Measurements from ENCODE around the gene CCDC88A.
A peak's percentile ranks its signal among the peaks of the same experiment; 100 is the strongest.
"Not testable (repeated sequence)": the region's sequence is repeated elsewhere in the genome, so short reads cannot be mapped to it uniquely, and the experiment has no call there.

The CCDC88A gene, protein sequence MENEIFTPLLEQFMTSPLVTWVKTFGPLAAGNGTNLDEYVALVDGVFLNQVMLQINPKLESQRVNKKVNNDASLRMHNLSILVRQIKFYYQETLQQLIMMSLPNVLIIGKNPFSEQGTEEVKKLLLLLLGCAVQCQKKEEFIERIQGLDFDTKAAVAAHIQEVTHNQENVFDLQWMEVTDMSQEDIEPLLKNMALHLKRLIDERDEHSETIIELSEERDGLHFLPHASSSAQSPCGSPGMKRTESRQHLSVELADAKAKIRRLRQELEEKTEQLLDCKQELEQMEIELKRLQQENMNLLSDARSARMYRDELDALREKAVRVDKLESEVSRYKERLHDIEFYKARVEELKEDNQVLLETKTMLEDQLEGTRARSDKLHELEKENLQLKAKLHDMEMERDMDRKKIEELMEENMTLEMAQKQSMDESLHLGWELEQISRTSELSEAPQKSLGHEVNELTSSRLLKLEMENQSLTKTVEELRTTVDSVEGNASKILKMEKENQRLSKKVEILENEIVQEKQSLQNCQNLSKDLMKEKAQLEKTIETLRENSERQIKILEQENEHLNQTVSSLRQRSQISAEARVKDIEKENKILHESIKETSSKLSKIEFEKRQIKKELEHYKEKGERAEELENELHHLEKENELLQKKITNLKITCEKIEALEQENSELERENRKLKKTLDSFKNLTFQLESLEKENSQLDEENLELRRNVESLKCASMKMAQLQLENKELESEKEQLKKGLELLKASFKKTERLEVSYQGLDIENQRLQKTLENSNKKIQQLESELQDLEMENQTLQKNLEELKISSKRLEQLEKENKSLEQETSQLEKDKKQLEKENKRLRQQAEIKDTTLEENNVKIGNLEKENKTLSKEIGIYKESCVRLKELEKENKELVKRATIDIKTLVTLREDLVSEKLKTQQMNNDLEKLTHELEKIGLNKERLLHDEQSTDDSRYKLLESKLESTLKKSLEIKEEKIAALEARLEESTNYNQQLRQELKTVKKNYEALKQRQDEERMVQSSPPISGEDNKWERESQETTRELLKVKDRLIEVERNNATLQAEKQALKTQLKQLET (N-terminal part only)

DNA sequence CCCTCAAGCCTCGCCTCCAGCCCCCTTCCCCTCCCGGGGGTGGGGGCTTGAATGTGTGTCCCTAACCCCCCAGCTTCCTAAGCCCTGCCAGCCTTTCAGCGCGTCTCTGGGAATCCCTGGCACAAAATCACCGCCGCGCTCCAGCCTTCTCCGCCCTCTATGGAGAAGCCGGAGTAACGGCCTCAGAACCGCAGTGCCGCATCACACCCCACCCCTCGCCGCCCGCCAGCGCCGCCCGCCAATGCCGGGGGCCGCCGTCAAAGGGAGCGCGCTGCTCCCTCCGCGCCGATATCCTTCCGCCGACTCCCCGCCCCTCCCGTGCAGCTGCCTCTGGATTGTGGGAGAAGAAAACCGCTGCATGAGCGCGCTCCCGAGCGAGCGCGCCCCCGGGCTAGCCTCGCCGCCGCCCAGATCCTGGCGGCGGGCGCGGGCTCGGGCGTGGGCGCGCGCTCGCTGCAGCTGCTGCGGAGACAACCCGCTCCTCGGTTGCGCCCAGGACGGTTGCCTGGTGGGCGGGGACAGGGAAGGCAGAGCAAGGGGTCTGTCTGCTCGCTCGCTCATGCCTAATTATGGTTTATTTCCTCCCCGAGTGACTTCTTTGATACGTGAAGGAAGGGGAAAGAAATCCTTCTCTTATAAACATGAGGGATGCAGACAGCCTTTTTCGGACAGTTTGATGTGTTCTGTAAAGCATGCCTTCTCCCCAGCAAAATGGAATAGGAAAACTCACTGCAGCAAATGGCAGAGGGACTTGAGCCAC is at the start of gene CCDC88A:
CCDC88A (minus strand) TSS at position 178 of the 760 bp plus-strand sequence. CDS start 777 bp downstream, outside the sequence.
- H3K36me3 ChIP-seq (ENCODE audit: control insufficient read depth in 5 of 5, insufficient read depth in 5 of 5, low read length in 5 of 5) = no peaks in the 10 kb centered on the region
- H3K4me1 ChIP-seq (ENCODE audit: control insufficient read depth in 5 of 5, insufficient read depth in 5 of 5, low read length in 5 of 5) = peaks cover 0 to 28% (median 26%) of the 10 kb centered on the region in 5 donors
- peak within 1 kb of the TSS; percentile 91 for H3K27ac ChIP-seq (ENCODE audit: low read depth, low read length)
- no peaks in the 10 kb centered on the region for H3K27me3 ChIP-seq (ENCODE audit: control insufficient read depth in 5 of 5, insufficient read depth in 4 of 5, low read length in 5 of 5)
- peak within 1 kb of the TSS; percentile 75 to 91 (median 87) for H3K9ac ChIP-seq (ENCODE audit: low read length in 5 of 5)
- peak within 1 kb of the TSS; percentile 87 to 97 (median 96) for H3K4me3 ChIP-seq (ENCODE audit: low read depth in 1 of 5, low read length in 5 of 5)
- H3K9me3 ChIP-seq (ENCODE audit: control insufficient read depth in 5 of 5, low read length in 5 of 5) = no peaks in the 10 kb centered on the region

DNA sequence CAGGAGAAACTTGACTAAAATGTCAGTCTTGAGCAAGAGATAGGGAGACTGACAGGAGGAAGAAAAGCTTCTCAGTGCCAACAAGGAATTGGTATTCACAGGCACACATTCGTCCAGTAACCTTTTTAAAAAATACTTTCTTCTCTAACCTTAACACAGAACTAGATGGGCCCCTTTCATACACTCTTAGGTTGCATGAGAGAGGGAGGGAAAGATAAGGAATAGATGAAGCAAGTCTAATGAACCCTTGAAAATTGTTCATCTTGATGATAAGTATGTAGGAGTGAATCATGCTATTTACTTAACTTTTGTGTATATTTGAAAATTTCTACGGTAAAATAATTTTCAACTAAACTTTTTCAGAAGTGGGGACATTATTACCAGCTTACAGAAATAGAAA is 42.0 kb upstream of the CCDC88A start:
- H3K27me3 ChIP-seq (ENCODE audit: control insufficient read depth in 5 of 5, insufficient read depth in 4 of 5, low read length in 5 of 5) = no peaks in the 10 kb centered on the region
- no peaks in the 10 kb centered on the region for H3K36me3 ChIP-seq (ENCODE audit: control insufficient read depth in 5 of 5, insufficient read depth in 5 of 5, low read length in 5 of 5)
- H3K4me1 ChIP-seq (ENCODE audit: control insufficient read depth in 5 of 5, insufficient read depth in 5 of 5, low read length in 5 of 5) = no peaks in the 10 kb centered on the region
- H3K4me3 ChIP-seq (ENCODE audit: low read depth in 1 of 5, low read length in 5 of 5) = no peak overlapping the region
- peaks cover 0 to 4% (median 0%) of the 10 kb centered on the region in 5 donors for H3K9me3 ChIP-seq (ENCODE audit: control insufficient read depth in 5 of 5, low read length in 5 of 5)
- no peak overlapping the region for H3K27ac ChIP-seq (ENCODE audit: low read depth, low read length)
- no peak overlapping the region for H3K9ac ChIP-seq (ENCODE audit: low read length in 5 of 5)

DNA sequence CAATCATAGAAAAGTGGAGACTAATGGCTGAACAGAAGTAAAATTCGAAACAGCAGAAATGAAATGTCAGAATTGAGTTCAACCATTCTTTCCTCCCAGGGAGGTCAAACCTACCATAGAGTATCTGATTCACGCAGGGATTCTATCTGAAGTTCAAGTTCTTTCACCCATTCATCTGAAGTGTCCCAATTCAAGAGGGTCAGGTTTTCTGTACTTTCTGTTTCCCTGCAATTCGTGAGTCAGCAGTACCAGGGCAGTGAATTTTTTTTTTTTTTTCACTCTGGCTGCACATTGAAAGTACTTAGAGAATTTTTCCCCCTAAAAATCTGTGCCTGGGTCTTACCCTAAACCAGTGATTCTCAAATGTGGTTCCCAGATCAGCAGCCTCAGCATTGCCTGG is 40.9 kb upstream of the CCDC88A start:
- H3K36me3 ChIP-seq (ENCODE audit: control insufficient read depth in 5 of 5, insufficient read depth in 5 of 5, low read length in 5 of 5) = no peaks in the 10 kb centered on the region
- no peak overlapping the region for H3K27ac ChIP-seq (ENCODE audit: low read depth, low read length)
- H3K27me3 ChIP-seq (ENCODE audit: control insufficient read depth in 5 of 5, insufficient read depth in 4 of 5, low read length in 5 of 5) = no peaks in the 10 kb centered on the region
- H3K4me1 ChIP-seq (ENCODE audit: control insufficient read depth in 5 of 5, insufficient read depth in 5 of 5, low read length in 5 of 5) = no peaks in the 10 kb centered on the region
- no peak overlapping the region for H3K4me3 ChIP-seq (ENCODE audit: low read depth in 1 of 5, low read length in 5 of 5)
- peaks cover 0 to 4% (median 0%) of the 10 kb centered on the region in 5 donors for H3K9me3 ChIP-seq (ENCODE audit: control insufficient read depth in 5 of 5, low read length in 5 of 5)
- no peak overlapping the region for H3K9ac ChIP-seq (ENCODE audit: low read length in 5 of 5)

DNA sequence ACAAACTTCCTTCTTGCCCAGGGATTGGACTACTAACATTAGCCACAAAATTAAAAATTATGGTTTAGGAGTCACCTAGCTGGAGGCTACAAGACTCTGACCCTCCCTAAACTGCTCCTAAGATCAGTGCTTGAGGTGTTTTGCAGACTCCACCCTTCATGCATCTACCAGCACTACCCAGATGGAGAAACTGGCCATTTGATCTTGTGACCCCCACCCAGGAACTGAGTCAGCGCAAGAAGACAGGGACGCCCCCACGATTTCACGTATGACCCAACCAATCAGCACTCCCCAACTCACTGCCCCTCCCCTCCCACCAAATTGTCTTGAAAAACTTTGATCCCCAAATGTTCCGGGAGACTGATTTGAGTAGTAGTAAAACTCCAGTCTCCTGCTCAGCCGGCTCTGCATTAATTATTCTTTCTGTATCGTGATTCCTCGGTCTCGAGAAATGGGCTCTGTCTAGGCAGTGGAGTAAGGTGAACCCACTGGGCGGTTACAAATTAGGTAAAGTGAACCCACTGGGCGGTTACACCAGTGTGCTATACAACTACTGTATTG is 40.1 kb upstream of the CCDC88A start:
- Histone ChIP-seq H3K36me3 (ENCODE audit: control insufficient read depth in 5 of 5, insufficient read depth in 5 of 5, low read length in 5 of 5) (no peaks in the 10 kb centered on the region), H3K4me3 (ENCODE audit: low read depth in 1 of 5, low read length in 5 of 5) (no peak overlapping the region), H3K9ac (ENCODE audit: low read length in 5 of 5) (no peak overlapping the region), H3K9me3 (ENCODE audit: control insufficient read depth in 5 of 5, low read length in 5 of 5) (peaks cover 0 to 4% (median 0%) of the 10 kb centered on the region in 5 donors), H3K27ac (ENCODE audit: low read depth, low read length) (no peak overlapping the region), H3K4me1 (ENCODE audit: control insufficient read depth in 5 of 5, insufficient read depth in 5 of 5, low read length in 5 of 5) (no peaks in the 10 kb centered on the region), H3K27me3 (ENCODE audit: control insufficient read depth in 5 of 5, insufficient read depth in 4 of 5, low read length in 5 of 5) (no peaks in the 10 kb centered on the region)

DNA sequence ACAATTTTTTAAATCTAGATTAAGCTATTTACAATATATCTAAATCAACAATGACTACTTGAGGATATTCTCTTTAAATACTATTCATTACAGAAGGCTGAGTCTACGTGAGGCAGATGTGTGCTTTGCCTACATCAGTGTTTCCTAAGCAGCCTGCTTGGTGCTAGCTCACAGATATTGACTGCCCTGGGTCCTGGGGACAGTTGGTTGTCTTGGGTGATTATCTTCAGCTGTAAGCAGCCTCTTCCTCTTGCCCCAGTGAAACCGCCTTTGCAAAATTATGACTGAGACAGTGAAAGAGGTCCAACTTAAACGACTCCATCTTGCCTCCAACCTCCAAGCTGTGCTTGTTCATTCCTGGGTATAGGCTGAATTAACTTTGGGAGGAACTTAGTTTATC is 39.6 kb upstream of the CCDC88A start:
- no peaks in the 10 kb centered on the region for H3K4me1 ChIP-seq (ENCODE audit: control insufficient read depth in 5 of 5, insufficient read depth in 5 of 5, low read length in 5 of 5)
- H3K9ac ChIP-seq (ENCODE audit: low read length in 5 of 5) = no peak overlapping the region
- H3K9me3 ChIP-seq (ENCODE audit: control insufficient read depth in 5 of 5, low read length in 5 of 5) = peaks cover 0 to 4% (median 0%) of the 10 kb centered on the region in 5 donors

DNA sequence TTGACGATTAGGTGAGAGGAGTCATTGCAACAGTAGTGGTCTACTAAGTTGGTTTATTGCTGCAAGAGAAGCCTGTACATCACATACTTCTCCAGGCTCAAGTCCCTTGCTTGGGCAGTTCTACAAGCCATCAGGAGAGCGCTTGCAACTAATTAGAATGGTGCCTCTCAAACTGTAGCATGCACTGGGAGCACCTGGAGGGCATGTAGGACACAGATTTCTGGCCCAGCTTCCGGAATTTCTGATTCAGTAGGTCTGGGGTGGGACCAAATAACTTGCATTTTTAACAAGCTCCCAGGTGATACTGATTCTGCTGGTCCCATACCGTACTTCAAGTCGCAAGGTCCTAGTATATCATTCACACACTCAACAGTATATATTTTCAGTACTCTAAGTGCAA is 34.5 kb upstream of the CCDC88A start:
- Histone ChIP-seq H3K27me3 (ENCODE audit: control insufficient read depth in 5 of 5, insufficient read depth in 4 of 5, low read length in 5 of 5) (no peaks in the 10 kb centered on the region), H3K36me3 (ENCODE audit: control insufficient read depth in 5 of 5, insufficient read depth in 5 of 5, low read length in 5 of 5) (no peaks in the 10 kb centered on the region), H3K27ac (ENCODE audit: low read depth, low read length) (no peak overlapping the region), H3K9ac (ENCODE audit: low read length in 5 of 5) (no peak overlapping the region), H3K9me3 (ENCODE audit: control insufficient read depth in 5 of 5, low read length in 5 of 5) (no peaks in the 10 kb centered on the region), H3K4me1 (ENCODE audit: control insufficient read depth in 5 of 5, insufficient read depth in 5 of 5, low read length in 5 of 5) (no peaks in the 10 kb centered on the region), H3K4me3 (ENCODE audit: low read depth in 1 of 5, low read length in 5 of 5) (no peak overlapping the region)

More for the DNA sequence above, 39.6 kb upstream of the CCDC88A start:
- H3K36me3 ChIP-seq (ENCODE audit: control insufficient read depth in 5 of 5, insufficient read depth in 5 of 5, low read length in 5 of 5) = no peaks in the 10 kb centered on the region
- H3K4me3 ChIP-seq (ENCODE audit: low read depth in 1 of 5, low read length in 5 of 5) = no peak overlapping the region
- no peaks in the 10 kb centered on the region for H3K27me3 ChIP-seq (ENCODE audit: control insufficient read depth in 5 of 5, insufficient read depth in 4 of 5, low read length in 5 of 5)
- no peak overlapping the region for H3K27ac ChIP-seq (ENCODE audit: low read depth, low read length)

DNA sequence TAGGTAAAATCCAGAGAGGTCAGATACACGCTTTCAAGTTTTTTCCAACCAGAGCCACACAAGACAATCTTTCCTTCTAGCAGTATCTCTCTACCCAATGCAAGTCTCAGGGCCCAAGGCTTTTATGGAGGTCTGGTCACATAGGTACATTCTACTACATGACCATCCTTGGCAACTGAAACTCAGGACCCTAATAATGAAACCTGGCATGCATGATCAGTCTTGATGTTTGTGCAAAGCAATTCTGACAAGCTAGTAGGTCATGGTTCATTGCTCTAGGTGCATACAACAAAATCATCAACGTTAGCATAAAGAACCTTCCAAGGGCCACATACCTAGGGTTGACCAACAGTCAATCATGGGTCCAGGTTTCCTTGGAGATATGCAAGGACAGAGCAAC is 33.2 kb upstream of the CCDC88A start:
- H3K9me3 ChIP-seq (ENCODE audit: control insufficient read depth in 5 of 5, low read length in 5 of 5) = no peaks in the 10 kb centered on the region
- H3K4me1 ChIP-seq (ENCODE audit: control insufficient read depth in 5 of 5, insufficient read depth in 5 of 5, low read length in 5 of 5) = no peaks in the 10 kb centered on the region
- H3K36me3 ChIP-seq (ENCODE audit: control insufficient read depth in 5 of 5, insufficient read depth in 5 of 5, low read length in 5 of 5) = no peaks in the 10 kb centered on the region

DNA sequence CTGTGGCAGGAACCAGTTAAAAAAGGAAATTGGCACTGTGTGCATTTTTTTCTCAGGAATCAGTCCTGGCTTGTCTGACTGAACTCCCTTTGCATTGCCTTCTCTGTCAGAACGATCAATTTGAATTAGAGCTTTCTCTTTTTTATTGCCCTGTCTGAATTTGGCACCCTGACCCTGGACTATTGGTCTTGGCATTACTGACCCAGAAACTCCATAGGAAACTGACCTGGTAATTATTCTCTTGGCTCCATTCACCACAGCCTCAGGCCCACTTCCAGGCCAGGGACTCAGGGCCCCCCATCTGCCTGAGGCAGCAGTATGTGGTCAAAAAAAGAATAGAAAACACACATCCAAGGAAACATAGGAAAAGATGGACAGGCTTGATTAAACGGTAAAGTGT is 32.0 kb upstream of the CCDC88A start:
- Histone ChIP-seq H3K4me1 (ENCODE audit: control insufficient read depth in 5 of 5, insufficient read depth in 5 of 5, low read length in 5 of 5) (no peaks in the 10 kb centered on the region), H3K36me3 (ENCODE audit: control insufficient read depth in 5 of 5, insufficient read depth in 5 of 5, low read length in 5 of 5) (no peaks in the 10 kb centered on the region), H3K27me3 (ENCODE audit: control insufficient read depth in 5 of 5, insufficient read depth in 4 of 5, low read length in 5 of 5) (no peaks in the 10 kb centered on the region), H3K27ac (ENCODE audit: low read depth, low read length) (no peak overlapping the region), H3K9ac (ENCODE audit: low read length in 5 of 5) (no peak overlapping the region), H3K4me3 (ENCODE audit: low read depth in 1 of 5, low read length in 5 of 5) (no peak overlapping the region), H3K9me3 (ENCODE audit: control insufficient read depth in 5 of 5, low read length in 5 of 5) (no peaks in the 10 kb centered on the region)

More for the DNA sequence above, 33.2 kb upstream of the CCDC88A start:
- H3K4me3 ChIP-seq (ENCODE audit: low read depth in 1 of 5, low read length in 5 of 5) = no peak overlapping the region
- no peaks in the 10 kb centered on the region for H3K27me3 ChIP-seq (ENCODE audit: control insufficient read depth in 5 of 5, insufficient read depth in 4 of 5, low read length in 5 of 5)
- H3K27ac ChIP-seq (ENCODE audit: low read depth, low read length) = no peak overlapping the region
- H3K9ac ChIP-seq (ENCODE audit: low read length in 5 of 5) = no peak overlapping the region

DNA sequence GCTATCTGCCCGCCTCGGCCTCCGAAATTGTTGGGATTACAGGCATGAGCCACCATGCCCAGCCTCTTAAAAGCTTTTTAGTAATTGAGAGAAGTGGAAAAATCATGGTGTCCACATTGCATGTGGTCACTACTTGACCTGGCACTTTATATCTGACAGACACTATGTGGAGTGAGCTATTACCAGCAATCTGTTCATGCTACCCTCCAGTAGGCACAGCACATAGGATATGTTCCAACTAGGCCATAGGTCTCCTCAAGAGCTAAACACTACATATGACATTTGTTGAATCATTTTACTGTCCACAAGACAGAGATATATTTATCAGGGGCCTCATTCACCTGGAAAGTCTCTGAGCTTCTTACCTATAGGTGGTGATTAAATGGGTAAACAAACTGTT is 30.4 kb upstream of the CCDC88A start:
- not testable (repeated sequence) for H3K4me1 ChIP-seq (ENCODE audit: control insufficient read depth in 5 of 5, insufficient read depth in 5 of 5, low read length in 5 of 5); H3K9me3 ChIP-seq (ENCODE audit: control insufficient read depth in 5 of 5, low read length in 5 of 5); H3K36me3 ChIP-seq (ENCODE audit: control insufficient read depth in 5 of 5, insufficient read depth in 5 of 5, low read length in 5 of 5); H3K27me3 ChIP-seq (ENCODE audit: control insufficient read depth in 5 of 5, insufficient read depth in 4 of 5, low read length in 5 of 5); H3K27ac ChIP-seq (ENCODE audit: low read depth, low read length); H3K4me3 ChIP-seq (ENCODE audit: low read depth in 1 of 5, low read length in 5 of 5); H3K9ac ChIP-seq (ENCODE audit: low read length in 5 of 5)
